Small intestine (tissue), 7 donors: ENCODE data around the gene FAM83D. TPM values are rescaled to one million over a fixed set of nuclear protein-coding genes. Genes with fewer than 3 reads are reported as not detected.

ENCODE experiments used
- DNase-seq, 2 donors: peaks; one replicate each; pipeline versions ENCODE4 v3.0.0 to v3.0.0-alpha.2; 2013
- FAIRE-seq: peaks from 2 replicates; lab custom pipeline; 2012; peaks lifted over from hg19 to GRCh38; lab: Jason Lieb, UNC
- H3K27ac ChIP-seq, 3 donors: one replicate each; pipeline ENCODE4 v1.5.1; 2013; ENCODE audit warnings: low read length in 2 of 3, mild to moderate bottlenecking in 2 of 3, control low read depth in 1 of 3, inconsistent platforms in 1 of 3, low read depth in 1 of 3, moderate library complexity in 1 of 3
- H3K27me3 ChIP-seq, 3 donors: one replicate each; pipeline ENCODE4 v1.6.1; 2013; ENCODE audit warnings: low read length in 3 of 3, inconsistent platforms in 1 of 3; ENCODE audit not compliant: control insufficient read depth in 3 of 3, insufficient read depth in 3 of 3
- H3K36me3 ChIP-seq, 3 donors: one replicate each; pipeline ENCODE4 v1.6.1; 2013; ENCODE audit warnings: low read length in 3 of 3, inconsistent platforms in 1 of 3, low read depth in 1 of 3, mild to moderate bottlenecking in 1 of 3, moderate library complexity in 1 of 3; ENCODE audit not compliant: control insufficient read depth in 3 of 3, insufficient read depth in 2 of 3
- H3K4me1 ChIP-seq, 3 donors: one replicate each; pipeline ENCODE4 v1.6.1; 2013; ENCODE audit warnings: low read length in 2 of 3, inconsistent platforms in 1 of 3, low read depth in 1 of 3, mild to moderate bottlenecking in 1 of 3, moderate library complexity in 1 of 3; ENCODE audit not compliant: control insufficient read depth in 3 of 3, insufficient read depth in 2 of 3
- H3K4me3 ChIP-seq, 3 donors: one replicate each; pipeline ENCODE4 v1.5.1; 2013; ENCODE audit warnings: low read length in 3 of 3, control low read depth in 1 of 3, inconsistent platforms in 1 of 3, low read depth in 1 of 3, mild to moderate bottlenecking in 1 of 3, moderate library complexity in 1 of 3
- H3K9me3 ChIP-seq, 2 donors: one replicate each; pipeline ENCODE4 v1.6.1; 2013; ENCODE audit warnings: low read depth in 1 of 2, low read length in 1 of 2; ENCODE audit not compliant: control insufficient read depth in 2 of 2, insufficient read depth in 1 of 2
- WGBS, 3 donors: extraction: QIAGEN DNeasy Blood & Tissue Kit; methylation state at CpG; one replicate each; pipeline ENCODE4 v1.1.7; 2013; 5-methylcytosine and 5-hydroxymethylcytosine counted together
- polyA plus RNA-seq, 4 donors: library from polyadenylated mRNA; stranded (reverse) in 3 of 4; unstranded in 1 of 4; fragments of 200-250 nt in 3 of 4; fragments of 120-200 nt in 1 of 4; gene quantifications; one replicate each; pipeline versions ENCODE4 v1.2.1 to v1.2.3, GENCODE V29; 2013
- donor health status: healthy with polysubstance abuse.
- donor health status: control.
- donor health status: control.
- donor health status: Bipolar disorder and iron deficiency.
- donor health status: healthy.

Gene FAM83D
- polyA plus RNA-seq, 4 donors, result 1.1 to 11.6 (median 4.5) TPM

DNA sequence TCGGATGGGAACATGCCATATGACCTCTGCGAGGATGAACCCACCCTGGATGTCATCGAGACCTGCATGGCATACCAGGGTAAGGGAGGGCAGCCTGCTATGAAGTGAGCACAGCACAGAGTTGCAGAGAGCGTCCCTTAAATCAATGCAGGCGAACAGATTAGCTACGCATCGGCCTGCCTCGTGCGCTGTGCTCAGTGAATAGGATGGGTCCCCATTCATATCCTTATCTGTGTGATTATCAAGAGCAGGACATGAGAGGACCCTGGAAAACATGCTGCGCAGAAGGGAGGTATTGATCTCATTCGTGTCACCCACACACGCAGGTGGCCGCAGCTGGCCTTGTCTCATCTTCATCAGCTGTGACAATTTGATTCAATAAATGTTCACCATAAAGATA lies 25.6 kb upstream of the FAM83D start:
- no peak overlapping the region for H3K27ac ChIP-seq
- FAIRE-seq, result no peak
- peaks cover 0 to 2% (median 2%) of the 10 kb centered on the region in 3 donors for H3K36me3 ChIP-seq
- peaks cover 0 to 3% (median 0%) of the 10 kb centered on the region in 3 donors for H3K27me3 ChIP-seq
- H3K4me3 ChIP-seq, result no peak overlapping the region
- no peak for DNase-seq
- peaks cover 0 to 2% of the 10 kb centered on the region in 2 donors for H3K9me3 ChIP-seq
- 84 to 87% (median 86%) methylated on average over 13 of the region's 13 CpGs for WGBS, 3 donors
- no peaks in the 10 kb centered on the region for H3K4me1 ChIP-seq

- no peak for DNase-seq
- 88 to 92% (median 89%) methylated on average over 8 of the region's 8 CpGs for WGBS, 3 donors
- no peak overlapping the region for H3K4me3 ChIP-seq
- H3K9me3 ChIP-seq, result peaks cover 0 to 2% of the 10 kb centered on the region in 2 donors
- no peak overlapping the region for H3K27ac ChIP-seq
- FAIRE-seq, result no peak
- H3K4me1 ChIP-seq, result no peaks in the 10 kb centered on the region
- H3K27me3 ChIP-seq, result peaks cover 0 to 3% (median 0%) of the 10 kb centered on the region in 3 donors
- peaks cover 0 to 2% (median 2%) of the 10 kb centered on the region in 3 donors for H3K36me3 ChIP-seq
Measured at GRCh38 chr20:38902601-38903000, 23.6 kb upstream of the FAM83D start.

DNA sequence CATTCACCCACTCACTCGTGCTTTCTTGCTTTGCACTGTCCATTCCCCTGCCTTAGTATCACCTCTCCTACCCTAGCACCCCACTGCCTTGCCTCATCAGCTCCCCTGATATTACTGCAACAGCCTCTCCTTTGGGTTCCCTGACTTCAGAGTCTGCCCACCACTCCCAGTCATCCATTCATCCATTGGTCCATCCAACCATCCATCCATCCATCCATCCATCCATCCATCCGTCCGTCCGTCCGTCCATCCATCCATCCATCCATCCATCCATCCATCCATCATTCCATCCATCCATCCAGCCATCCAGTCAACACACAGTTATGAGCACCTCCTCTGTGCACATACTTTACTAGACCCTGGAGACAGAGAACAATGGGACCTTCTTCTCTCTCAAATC lies 22.9 kb upstream of the FAM83D start:
- DNase-seq (no peak), FAIRE-seq (no peak)
- Histone ChIP-seq H3K9me3 (peaks cover 0 to 2% of the 10 kb centered on the region in 2 donors), H3K36me3 (peaks cover 0 to 2% (median 2%) of the 10 kb centered on the region in 3 donors), H3K27ac (no peak overlapping the region), H3K4me3 (no peak overlapping the region), H3K27me3 (peaks cover 0 to 3% (median 0%) of the 10 kb centered on the region in 3 donors), H3K4me1 (no peaks in the 10 kb centered on the region)
- 46 to 63% (median 46%) methylated on average over 5 of the region's 5 CpGs for WGBS, 3 donors

- no peak for FAIRE-seq
- 53 to 95% (median 54%) methylated on average over 1 of the region's 1 CpG for WGBS, 3 donors
- DNase-seq, result no peak
Measured at GRCh38 chr20:38905375-38905774, 20.8 kb upstream of the FAM83D start.

DNA sequence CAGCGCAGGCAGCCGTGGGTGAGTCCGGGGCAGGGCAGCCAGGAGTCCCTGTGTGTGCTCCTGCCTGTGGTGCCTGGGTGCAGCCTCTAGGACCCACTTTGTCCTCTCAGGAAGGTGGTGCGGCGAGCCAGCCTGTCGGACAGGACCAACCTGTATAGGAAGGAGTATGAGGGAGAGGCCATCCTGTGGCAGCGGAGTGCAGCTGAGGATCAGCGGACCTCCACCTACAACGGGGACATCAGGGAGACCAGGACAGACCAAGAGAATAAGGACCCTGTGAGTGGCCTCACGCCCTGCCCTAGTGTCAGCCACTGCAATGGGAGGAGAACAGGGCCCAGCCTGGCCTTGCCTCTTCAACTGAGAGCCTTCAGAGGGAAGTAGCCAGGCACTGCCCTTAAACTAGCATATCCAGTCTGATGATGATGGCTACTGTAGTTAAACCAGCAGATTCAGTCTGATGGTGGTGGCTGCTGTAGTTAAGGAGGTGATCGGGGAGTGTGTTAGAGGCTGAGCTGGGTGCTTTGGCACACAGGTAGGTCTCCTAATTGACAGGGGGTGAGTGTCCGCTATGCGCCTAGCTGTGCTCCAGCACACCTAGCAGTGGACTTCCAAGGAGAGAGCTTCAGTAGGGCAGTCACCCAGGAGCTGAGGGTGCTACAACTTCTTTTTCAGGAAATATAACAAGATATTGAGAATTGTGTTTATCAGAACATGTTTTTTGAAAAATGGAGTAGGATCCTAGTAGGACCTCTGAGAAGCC lies 18.1 kb upstream of the FAM83D start:
- H3K4me3 ChIP-seq, result no peak overlapping the region

More at GRCh38 chr20:38905375-38905774, 20.8 kb upstream of the FAM83D start:
- Histone ChIP-seq H3K4me1 (no peaks in the 10 kb centered on the region), H3K27ac (no peak overlapping the region), H3K9me3 (peaks cover 0 to 2% of the 10 kb centered on the region in 2 donors), H3K27me3 (peaks cover 0 to 3% (median 0%) of the 10 kb centered on the region in 3 donors), H3K4me3 (no peak overlapping the region), H3K36me3 (peaks cover 0 to 2% (median 2%) of the 10 kb centered on the region in 3 donors)

GRCh38 chr20:38915355-38915754 lies 10.9 kb upstream of the FAM83D start:
- H3K36me3 ChIP-seq, result no peaks in the 10 kb centered on the region
- peaks cover 0 to under 1% (median 0%) of the 10 kb centered on the region in 3 donors for H3K27me3 ChIP-seq
- no peak overlapping the region for H3K27ac ChIP-seq
- FAIRE-seq, result no peak
- H3K4me3 ChIP-seq, result no peak overlapping the region
- DNase-seq, result no peak
- no peaks in the 10 kb centered on the region for H3K9me3 ChIP-seq
- 94 to 95% (median 94%) methylated on average over 7 of the region's 7 CpGs for WGBS, 3 donors
- H3K4me1 ChIP-seq, result no peaks in the 10 kb centered on the region

More for the DNA sequence above, 18.1 kb upstream of the FAM83D start:
- Histone ChIP-seq H3K36me3 (peaks cover 0 to 2% (median 0%) of the 10 kb centered on the region in 3 donors), H3K9me3 (peaks cover 0 to 2% of the 10 kb centered on the region in 2 donors), H3K27ac (no peak overlapping the region), H3K27me3 (peaks cover 0 to 3% (median 0%) of the 10 kb centered on the region in 3 donors), H3K4me1 (no peaks in the 10 kb centered on the region)
- DNase-seq (no peak), FAIRE-seq (no peak)
- WGBS, 3 donors, result 86 to 92% (median 89%) methylated on average over 13 of the region's 13 CpGs

DNA sequence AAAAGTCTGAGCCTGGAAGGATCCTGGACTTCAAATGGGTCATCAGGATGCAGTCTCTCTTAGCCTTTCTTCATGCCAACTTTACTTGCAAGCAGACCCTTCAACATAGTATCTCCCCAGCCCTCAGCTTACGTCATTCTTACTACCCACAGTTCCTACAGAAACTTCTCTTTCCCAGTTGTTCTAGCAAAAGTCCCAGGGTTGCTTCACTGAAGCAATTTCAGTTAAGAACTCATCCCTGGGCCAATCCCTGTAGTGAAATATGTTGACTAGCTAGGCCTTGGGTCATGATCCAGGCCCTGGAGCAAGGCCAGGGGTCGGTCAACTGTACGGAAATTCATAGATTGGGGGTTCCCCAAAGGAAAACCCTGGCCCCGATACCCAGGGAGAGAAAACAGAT lies 8.6 kb upstream of the FAM83D start:
- Histone ChIP-seq H3K27ac (no peak overlapping the region), H3K9me3 (no peaks in the 10 kb centered on the region), H3K27me3 (peaks cover 0 to 4% (median 0%) of the 10 kb centered on the region in 3 donors), H3K4me1 (no peaks in the 10 kb centered on the region), H3K36me3 (no peaks in the 10 kb centered on the region), H3K4me3 (no peak overlapping the region)
- FAIRE-seq (no peak), DNase-seq (no peak)
- 72 to 88% (median 79%) methylated on average over 4 of the region's 4 CpGs for WGBS, 3 donors

GRCh38 chr20:38918172-38918571 lies 8.0 kb upstream of the FAM83D start:
- WGBS, 3 donors, result 93 to 95% (median 95%) methylated on average over 19 of the region's 19 CpGs
- H3K4me3 ChIP-seq, result no peak overlapping the region
- FAIRE-seq (no peak), DNase-seq (no peak)
- no peaks in the 10 kb centered on the region for H3K9me3 ChIP-seq
- H3K4me1 ChIP-seq, result no peaks in the 10 kb centered on the region
- H3K27me3 ChIP-seq, result peaks cover 0 to 4% (median 0%) of the 10 kb centered on the region in 3 donors
- H3K36me3 ChIP-seq, result no peaks in the 10 kb centered on the region
- no peak overlapping the region for H3K27ac ChIP-seq
